ENCODE measurements around the gene SUSD1.

The SUSD1 gene

DNA sequence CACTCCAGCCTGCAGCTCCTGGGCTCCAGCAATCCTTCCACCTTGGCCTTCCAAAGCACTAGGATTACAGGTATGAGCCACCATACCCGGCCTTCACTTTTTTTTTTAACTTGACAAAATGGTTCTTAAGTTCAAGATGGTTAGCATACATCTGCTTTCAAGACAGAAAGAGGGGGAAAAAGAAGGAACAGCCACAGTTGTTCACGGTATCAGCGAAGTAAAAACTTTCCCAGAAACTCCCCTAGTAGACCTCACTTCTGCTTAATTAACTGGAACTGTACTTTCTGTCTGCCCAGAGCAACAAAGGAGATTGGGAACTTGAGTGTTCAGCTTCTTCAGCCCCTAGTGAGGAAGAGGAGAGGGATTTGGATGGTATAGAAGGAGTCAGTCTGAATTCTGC is 161.8 kb downstream of the SUSD1 start:
- TF ChIP-seq, protein P1, sequence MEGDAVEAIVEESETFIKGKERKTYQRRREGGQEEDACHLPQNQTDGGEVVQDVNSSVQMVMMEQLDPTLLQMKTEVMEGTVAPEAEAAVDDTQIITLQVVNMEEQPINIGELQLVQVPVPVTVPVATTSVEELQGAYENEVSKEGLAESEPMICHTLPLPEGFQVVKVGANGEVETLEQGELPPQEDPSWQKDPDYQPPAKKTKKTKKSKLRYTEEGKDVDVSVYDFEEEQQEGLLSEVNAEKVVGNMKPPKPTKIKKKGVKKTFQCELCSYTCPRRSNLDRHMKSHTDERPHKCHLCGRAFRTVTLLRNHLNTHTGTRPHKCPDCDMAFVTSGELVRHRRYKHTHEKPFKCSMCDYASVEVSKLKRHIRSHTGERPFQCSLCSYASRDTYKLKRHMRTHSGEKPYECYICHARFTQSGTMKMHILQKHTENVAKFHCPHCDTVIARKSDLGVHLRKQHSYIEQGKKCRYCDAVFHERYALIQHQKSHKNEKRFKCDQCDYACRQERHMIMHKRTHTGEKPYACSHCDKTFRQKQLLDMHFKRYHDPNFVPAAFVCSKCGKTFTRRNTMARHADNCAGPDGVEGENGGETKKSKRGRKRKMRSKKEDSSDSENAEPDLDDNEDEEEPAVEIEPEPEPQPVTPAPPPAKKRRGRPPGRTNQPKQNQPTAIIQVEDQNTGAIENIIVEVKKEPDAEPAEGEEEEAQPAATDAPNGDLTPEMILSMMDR (IDR thresholded peaks at IDR 0.05; ENCODE audit: control insufficient read depth, insufficient read depth, low read depth, low read length, missing control alignments) = no peak
- DNase-seq (ENCODE audit: low read depth) = no peak
- no peak overlapping the region for H3K4me3 ChIP-seq (ENCODE audit: control insufficient read depth, low read depth, low read length)

DNA sequence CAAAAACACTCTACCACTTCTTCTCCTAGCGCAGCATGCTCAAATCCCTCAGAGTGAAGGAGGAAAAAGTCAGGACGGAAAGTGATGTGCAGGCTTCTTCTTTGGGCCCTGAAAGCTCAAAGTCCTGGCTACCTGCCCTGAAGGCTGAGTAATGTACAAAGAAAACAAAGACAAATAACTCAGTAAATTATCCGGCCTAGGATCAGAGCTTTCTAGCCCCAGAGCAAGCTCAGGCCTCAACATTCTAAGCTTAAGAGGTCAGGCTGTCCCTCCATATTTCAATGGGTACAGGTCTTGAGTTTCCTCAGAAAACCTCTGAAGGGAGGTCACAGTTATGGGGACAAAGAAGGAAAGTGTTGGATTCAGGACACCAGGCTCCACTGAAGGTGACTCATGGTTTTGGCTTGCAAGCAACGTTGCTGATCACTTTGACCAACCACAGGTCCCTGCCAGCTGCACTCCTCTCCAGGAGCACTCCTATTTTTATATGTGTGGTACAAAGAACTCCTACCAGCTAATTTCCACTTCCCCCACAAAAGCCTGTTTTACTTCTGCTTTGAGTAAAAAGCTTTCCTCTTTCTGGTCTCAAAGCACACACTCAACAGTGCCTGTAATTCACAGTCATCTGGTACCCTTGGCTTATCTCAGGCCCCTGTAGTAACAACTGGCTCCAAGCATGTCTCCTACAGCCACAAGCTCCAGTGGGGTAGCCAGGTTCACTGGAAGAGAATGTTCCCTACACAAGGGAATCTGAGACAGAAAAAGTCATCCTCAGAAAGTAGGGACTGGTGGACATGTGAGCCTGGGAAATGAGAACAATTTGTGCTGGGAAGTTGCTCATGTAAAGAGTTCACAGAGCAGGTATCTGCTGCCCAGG is 162.8 kb downstream of the SUSD1 start:
- no peak overlapping the region for H3K4me3 ChIP-seq (ENCODE audit: control insufficient read depth, low read depth, low read length)
- TF ChIP-seq, protein P1 (IDR thresholded peaks at IDR 0.05; ENCODE audit: control insufficient read depth, insufficient read depth, low read depth, low read length, missing control alignments) = no peak
- peak; percentile 78 for DNase-seq (ENCODE audit: low read depth)

DNA sequence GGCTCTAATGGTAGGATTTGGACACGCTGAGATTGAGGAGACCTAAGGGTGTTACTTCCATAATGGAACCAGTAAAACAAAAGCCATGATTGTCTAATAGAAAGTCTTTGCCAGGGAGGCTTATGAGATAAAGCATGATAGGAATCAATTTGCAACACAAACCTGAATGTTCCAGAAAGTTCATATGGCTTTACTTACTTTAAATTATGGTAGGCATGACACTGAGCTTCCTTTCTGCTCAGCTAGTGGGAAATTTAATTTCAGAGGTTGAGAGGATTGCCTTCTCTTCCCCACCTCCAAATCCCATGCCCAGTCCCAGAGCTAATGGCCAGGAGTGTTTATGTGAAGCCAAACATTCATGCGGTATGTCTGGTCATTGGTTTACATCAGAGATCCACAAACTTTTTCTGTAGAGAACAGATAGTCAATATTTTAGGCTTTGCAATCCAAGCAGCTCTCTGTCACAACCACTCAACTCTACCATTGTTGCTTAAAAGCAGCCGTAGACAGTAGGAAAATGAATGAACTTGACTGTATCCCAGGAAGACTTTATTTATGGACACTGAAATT is 164.0 kb downstream of the SUSD1 start:
- TF ChIP-seq, protein P1 (IDR thresholded peaks at IDR 0.05; ENCODE audit: control insufficient read depth, insufficient read depth, low read depth, low read length, missing control alignments) = no peak

DNA sequence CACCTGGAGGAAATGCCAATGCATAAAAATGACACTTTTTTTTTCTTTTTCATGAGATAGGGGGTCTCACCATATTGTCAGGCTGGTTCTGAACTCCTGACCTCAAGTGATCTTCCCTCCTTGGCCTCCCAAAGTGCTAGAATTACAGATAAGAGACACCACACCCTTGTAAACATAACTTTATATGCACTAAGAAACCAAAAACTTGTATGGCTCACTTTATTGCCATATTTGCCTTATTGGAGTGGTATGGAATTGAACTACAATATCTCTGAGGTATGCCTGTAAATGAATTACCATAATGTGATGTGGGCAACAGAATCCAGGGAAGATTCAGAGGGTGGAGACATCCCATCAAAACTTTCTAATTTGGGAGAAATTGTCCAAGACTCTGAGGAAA is 164.6 kb downstream of the SUSD1 start:
- no peak for DNase-seq (ENCODE audit: low read depth)
- H3K4me3 ChIP-seq (ENCODE audit: control insufficient read depth, low read depth, low read length) = no peak overlapping the region
- TF ChIP-seq, protein P1 (IDR thresholded peaks at IDR 0.05; ENCODE audit: control insufficient read depth, insufficient read depth, low read depth, low read length, missing control alignments) = no peak

More for the DNA sequence above, 164.0 kb downstream of the SUSD1 start:
- no peak overlapping the region for H3K4me3 ChIP-seq (ENCODE audit: control insufficient read depth, low read depth, low read length)
- no peak for DNase-seq (ENCODE audit: low read depth)

DNA sequence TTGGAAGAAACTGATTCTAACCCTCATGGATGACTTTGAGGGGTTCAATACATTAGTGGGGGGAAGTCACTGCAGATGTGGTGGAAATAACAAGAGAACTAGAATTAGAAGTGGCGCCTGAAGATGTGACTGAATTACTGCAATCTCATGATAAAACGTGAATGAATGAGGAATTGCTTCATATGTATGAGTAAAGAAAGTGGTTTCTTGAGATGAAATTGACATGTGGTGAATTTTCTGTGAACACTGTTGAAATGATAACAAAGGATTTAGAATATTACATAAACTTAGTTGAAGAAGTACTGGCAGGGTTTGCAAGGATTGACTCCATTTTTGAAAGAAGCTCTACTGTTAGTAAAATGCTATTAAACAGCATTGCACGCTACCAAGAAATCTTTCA is 165.4 kb downstream of the SUSD1 start:
- no peak overlapping the region for H3K4me3 ChIP-seq (ENCODE audit: control insufficient read depth, low read depth, low read length)
- TF ChIP-seq, protein P1 (IDR thresholded peaks at IDR 0.05; ENCODE audit: control insufficient read depth, insufficient read depth, low read depth, low read length, missing control alignments) = no peak
- no peak for DNase-seq (ENCODE audit: low read depth)

DNA sequence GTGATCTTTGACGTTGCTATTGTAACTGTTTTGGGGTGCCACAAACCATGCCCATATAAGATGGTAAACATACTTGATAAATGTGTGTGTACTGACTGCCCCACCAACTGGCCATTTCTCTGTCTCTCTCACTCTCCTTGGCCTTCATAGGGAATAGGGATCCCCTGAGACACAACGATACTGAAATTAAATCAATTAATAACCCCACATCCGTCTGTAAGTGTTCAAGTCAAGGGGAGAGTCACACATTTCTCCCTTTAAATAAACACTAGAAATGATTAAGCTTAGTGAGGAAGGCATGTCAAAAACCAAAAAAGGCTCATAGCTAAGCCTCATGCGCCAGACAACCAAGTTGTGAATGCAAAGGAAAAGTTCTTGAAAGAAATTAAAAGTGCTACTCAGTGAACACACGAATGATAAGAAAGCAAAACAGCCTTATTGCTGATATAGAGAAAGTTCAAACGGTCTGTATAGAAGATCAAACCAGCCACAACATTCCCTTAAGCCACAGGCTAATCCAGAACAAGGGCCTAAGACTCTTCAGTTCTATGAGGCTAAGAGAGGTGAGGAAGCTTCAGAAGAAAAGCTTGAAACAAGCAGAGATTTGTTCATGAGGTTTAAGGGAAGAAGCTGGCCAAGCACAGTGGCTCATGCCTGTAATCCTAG is 167.4 kb downstream of the SUSD1 start:
- no peak overlapping the region for H3K4me3 ChIP-seq (ENCODE audit: control insufficient read depth, low read depth, low read length)
- TF ChIP-seq, protein P1 (IDR thresholded peaks at IDR 0.05; ENCODE audit: control insufficient read depth, insufficient read depth, low read depth, low read length, missing control alignments) = no peak
- DNase-seq (ENCODE audit: low read depth) = no peak
